RWPE2 (cell line): Measurements from ENCODE around the gene RHEB.

Source experiments
- ATAC-seq: fragments of 200-7000 bp; cut with Tn5 transposase; 3 replicates; pipeline ENCODE4 v1.9.1; 2021; ENCODE audit warnings: low read depth
- DNase-seq: peaks from one replicate; pipeline ENCODE4 v3.0.0-alpha.2; 2020; ENCODE audit warnings: low spot score
- H3K27ac ChIP-seq: fragments of 450-650 bp; 2 replicates; pipeline ENCODE4 v1.5.1; 2017; ENCODE audit warnings: mild to moderate bottlenecking; ENCODE audit not compliant: poor library complexity, severe bottlenecking
- H3K27me3 ChIP-seq: fragments of 250-450 bp; sonication (Bioruptor Pico); 2 replicates; pipeline ENCODE4 v1.5.1; 2021; ENCODE audit warnings: mild to moderate bottlenecking, moderate library complexity; ENCODE audit not compliant: insufficient read depth, poor library complexity, severe bottlenecking
- H3K36me3 ChIP-seq: fragments of 250-450 bp; sonication (Bioruptor Pico); 2 replicates; pipeline ENCODE4 v1.5.1; 2020; ENCODE audit warnings: low read depth, mild to moderate bottlenecking, moderate library complexity
- H3K4me1 ChIP-seq: fragments of 250-450 bp; sonication (Bioruptor Pico); 2 replicates; pipeline ENCODE4 v1.5.1; 2021; ENCODE audit warnings: mild to moderate bottlenecking, moderate library complexity; ENCODE audit not compliant: insufficient read depth, poor library complexity, severe bottlenecking
- H3K4me3 ChIP-seq: fragments of 250-450 bp; sonication (Bioruptor Pico); 2 replicates; pipeline ENCODE4 v1.5.1; 2021; ENCODE audit warnings: mild to moderate bottlenecking, moderate library complexity; ENCODE audit not compliant: severe bottlenecking
- H3K9me3 ChIP-seq: fragments of 250-450 bp; sonication (Bioruptor Pico); 2 replicates; pipeline ENCODE4 v1.5.1; 2021; ENCODE audit warnings: mild to moderate bottlenecking, moderate library complexity; ENCODE audit not compliant: severe bottlenecking
- CTCF ChIP-seq: fragments of 450-650 bp; IDR thresholded peaks from one replicate; pipeline ENCODE4 v1.5.1; 2017; ENCODE audit warnings: mild to moderate bottlenecking, moderate library complexity; ENCODE audit not compliant: poor library complexity, severe bottlenecking

Gene RHEB

GRCh38 chr7:151440799-151441445 is 78.8 kb downstream of the RHEB start:
- Histone ChIP-seq H3K36me3 (no peaks in the 10 kb centered on the region), H3K9me3 (no peaks in the 10 kb centered on the region), H3K27me3 (no peaks in the 10 kb centered on the region), H3K4me1 (peaks cover 8% of the 10 kb centered on the region), H3K27ac (no peak overlapping the region), H3K4me3 (no peak overlapping the region)
- no peak for TF ChIP-seq CTCF
- no peak for ATAC-seq
- no peak for DNase-seq

GRCh38 chr7:151439855-151440798 is 79.6 kb downstream of the RHEB start, which contains the start of gene CRYGN:
TSS of gene CRYGN (minus strand) at chr7:151440141. CDS start at chr7:151439917, 224 bp downstream.
- H3K9me3 ChIP-seq: no peaks in the 10 kb centered on the region
- H3K27ac ChIP-seq: no peak within 1 kb of the TSS
- H3K4me1 ChIP-seq: peaks cover 8% of the 10 kb centered on the region
- no peaks in the 10 kb centered on the region for H3K36me3 ChIP-seq
- no peak within 1 kb of the TSS for H3K4me3 ChIP-seq
- no peaks in the 10 kb centered on the region for H3K27me3 ChIP-seq
- TF ChIP-seq CTCF: no peak
- DNase-seq: no peak
- ATAC-seq: peak; percentile 25; the same call in 1 of the 3 replicates

GRCh38 chr7:151438864-151439601 is 80.7 kb downstream of the RHEB start:
- ATAC-seq (no peak), DNase-seq (no peak)
- no peaks in the 10 kb centered on the region for H3K36me3 ChIP-seq
- H3K27ac ChIP-seq: no peak overlapping the region
- peaks cover 8% of the 10 kb centered on the region for H3K4me1 ChIP-seq
- no peak for TF ChIP-seq CTCF
- H3K27me3 ChIP-seq: no peaks in the 10 kb centered on the region
- H3K4me3 ChIP-seq: no peak overlapping the region
- no peaks in the 10 kb centered on the region for H3K9me3 ChIP-seq

- no peak for DNase-seq
- ATAC-seq: no peak
- no peaks in the 10 kb centered on the region for H3K36me3 ChIP-seq
- no peak overlapping the region for H3K4me3 ChIP-seq
- H3K9me3 ChIP-seq: no peaks in the 10 kb centered on the region
- H3K27ac ChIP-seq: no peak overlapping the region
- no peak for TF ChIP-seq CTCF
- H3K4me1 ChIP-seq: peaks cover 8% of the 10 kb centered on the region
- H3K27me3 ChIP-seq: no peaks in the 10 kb centered on the region
Measured at GRCh38 chr7:151437866-151438516, 81.7 kb downstream of the RHEB start.
